Measurements from ENCODE around the gene BRD9. TPM values are rescaled to one million over a fixed set of nuclear protein-coding genes. Genes with fewer than 3 reads are reported as not detected.

Gene BRD9
- total RNA-seq, 1 donor from 2014 or later, result 60.5 TPM

DNA sequence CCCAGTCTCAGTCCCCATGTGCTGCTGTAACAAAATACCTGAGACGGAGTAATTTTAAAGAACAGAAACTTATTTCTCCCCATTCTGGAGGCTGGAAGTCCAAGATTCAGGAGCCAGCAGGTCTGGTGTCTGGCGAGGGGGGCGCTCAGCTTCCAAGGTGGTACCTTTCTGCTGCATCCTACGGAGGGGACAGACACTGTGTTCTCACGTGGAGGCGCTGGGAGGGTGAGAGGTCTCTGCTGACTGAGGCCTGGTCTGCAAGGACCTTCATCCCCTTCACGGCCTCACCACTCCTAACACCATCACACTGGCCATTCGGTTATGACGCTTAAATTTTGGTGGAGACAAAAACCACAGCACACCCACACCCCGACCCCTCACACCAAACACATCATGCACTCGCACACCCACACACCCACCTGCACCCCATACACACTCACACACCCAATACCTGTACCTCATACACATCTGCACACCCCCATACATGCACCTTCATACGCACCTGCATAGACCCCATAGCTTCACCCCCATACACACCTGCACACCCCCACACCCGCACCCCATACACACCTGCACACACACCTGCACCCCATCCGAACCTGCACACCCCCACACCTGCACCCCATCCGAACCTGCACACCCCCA lies 32.0 kb downstream of the BRD9 start:
- H3K36me3 Mint-ChIP-seq, result peaks cover 3% of the 10 kb centered on the region
- TF ChIP-seq, protein P1, sequence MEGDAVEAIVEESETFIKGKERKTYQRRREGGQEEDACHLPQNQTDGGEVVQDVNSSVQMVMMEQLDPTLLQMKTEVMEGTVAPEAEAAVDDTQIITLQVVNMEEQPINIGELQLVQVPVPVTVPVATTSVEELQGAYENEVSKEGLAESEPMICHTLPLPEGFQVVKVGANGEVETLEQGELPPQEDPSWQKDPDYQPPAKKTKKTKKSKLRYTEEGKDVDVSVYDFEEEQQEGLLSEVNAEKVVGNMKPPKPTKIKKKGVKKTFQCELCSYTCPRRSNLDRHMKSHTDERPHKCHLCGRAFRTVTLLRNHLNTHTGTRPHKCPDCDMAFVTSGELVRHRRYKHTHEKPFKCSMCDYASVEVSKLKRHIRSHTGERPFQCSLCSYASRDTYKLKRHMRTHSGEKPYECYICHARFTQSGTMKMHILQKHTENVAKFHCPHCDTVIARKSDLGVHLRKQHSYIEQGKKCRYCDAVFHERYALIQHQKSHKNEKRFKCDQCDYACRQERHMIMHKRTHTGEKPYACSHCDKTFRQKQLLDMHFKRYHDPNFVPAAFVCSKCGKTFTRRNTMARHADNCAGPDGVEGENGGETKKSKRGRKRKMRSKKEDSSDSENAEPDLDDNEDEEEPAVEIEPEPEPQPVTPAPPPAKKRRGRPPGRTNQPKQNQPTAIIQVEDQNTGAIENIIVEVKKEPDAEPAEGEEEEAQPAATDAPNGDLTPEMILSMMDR (IDR thresholded peaks at IDR 0.05; ENCODE audit: unreplicated experiment), result no peak
- no peak for DNase-seq (ENCODE audit: low spot score in 2 of 2, unreplicated experiment in 2 of 2)
- no peak overlapping the region for H3K4me3 Mint-ChIP-seq
- no peak overlapping the region for H3K27ac Mint-ChIP-seq
- no peaks in the 10 kb centered on the region for H3K4me1 Mint-ChIP-seq
- H3K27me3 Mint-ChIP-seq (ENCODE audit: low read depth), result no peaks in the 10 kb centered on the region
- no peaks in the 10 kb centered on the region for H3K9me3 Mint-ChIP-seq

DNA sequence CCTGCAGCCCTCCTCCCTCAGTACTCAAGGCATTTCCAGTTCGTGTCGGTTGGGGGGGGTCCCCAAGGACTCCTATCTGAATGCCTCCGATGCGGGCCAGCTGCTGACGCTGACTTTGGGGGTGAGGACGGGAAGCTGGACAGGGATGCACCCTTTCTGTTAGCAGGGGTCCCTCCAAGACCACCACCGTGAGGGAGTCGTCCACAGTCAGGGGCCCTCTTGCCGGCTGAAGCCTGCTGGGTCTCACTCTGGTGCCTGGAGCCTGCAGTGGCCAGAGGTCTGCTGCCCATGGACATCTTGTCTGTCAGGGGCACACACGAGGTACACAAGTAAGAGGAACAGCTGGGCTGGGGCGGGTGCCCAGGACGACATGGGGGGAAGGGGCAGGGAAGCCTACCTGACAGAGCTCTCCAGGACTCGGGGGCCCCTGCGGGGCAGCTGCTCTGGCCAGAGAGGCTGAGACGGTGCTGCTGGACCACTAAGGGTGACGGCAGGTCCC lies 32.8 kb downstream of the BRD9 start:
- TF ChIP-seq, protein P1 (IDR thresholded peaks at IDR 0.05; ENCODE audit: unreplicated experiment), result no peak
- DNase-seq (ENCODE audit: low spot score in 2 of 2, unreplicated experiment in 2 of 2), result no peak
- H3K27ac Mint-ChIP-seq, result no peak overlapping the region
- no peak overlapping the region for H3K4me3 Mint-ChIP-seq
- H3K27me3 Mint-ChIP-seq (ENCODE audit: low read depth), result no peaks in the 10 kb centered on the region
- no peaks in the 10 kb centered on the region for H3K4me1 Mint-ChIP-seq
- peaks cover 3% of the 10 kb centered on the region for H3K36me3 Mint-ChIP-seq
- no peaks in the 10 kb centered on the region for H3K9me3 Mint-ChIP-seq

DNA sequence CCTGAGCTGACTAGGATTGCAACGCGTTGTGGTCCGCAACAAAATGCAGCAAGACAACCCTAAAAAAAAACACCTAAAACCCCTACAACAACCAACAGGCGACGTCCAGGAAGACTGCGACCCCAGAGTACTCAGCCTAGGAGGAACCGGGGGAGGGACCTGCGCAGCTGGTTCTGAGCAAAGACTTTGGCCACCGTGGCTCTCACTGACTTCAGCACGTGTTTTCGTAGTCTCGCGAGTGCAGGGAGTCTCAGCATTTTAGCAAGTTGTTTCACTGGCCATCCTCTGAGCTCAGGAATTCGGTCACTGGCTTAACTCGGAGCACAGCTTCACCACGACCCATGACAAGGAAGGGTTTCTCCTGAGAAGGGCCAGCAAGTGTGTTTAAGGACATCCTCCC lies 33.2 kb downstream of the BRD9 start:
- peaks cover 3% of the 10 kb centered on the region for H3K36me3 Mint-ChIP-seq
- no peak overlapping the region for H3K27ac Mint-ChIP-seq
- no peak for DNase-seq (ENCODE audit: low spot score in 2 of 2, unreplicated experiment in 2 of 2)

DNA sequence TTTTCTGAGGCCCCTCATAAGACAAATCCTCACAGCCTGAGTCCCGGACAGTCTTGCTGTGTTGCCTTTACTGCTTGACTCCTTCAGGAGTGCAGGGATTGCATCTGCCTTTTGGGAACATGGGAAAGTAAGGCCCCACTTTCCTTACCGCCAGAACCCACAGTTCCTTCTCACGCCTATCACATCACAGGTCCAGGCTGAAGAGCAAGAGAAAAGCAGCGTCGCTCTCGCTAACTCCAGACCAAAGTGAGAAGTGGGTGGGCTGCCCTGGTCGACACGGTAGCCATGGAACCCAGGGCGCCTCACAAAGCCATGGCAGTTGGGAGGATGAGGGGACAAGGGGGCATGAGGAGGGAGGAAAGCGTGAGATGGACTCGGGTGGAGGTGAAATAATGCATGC lies 33.9 kb downstream of the BRD9 start:
- no peaks in the 10 kb centered on the region for H3K36me3 Mint-ChIP-seq
- DNase-seq (ENCODE audit: low spot score in 2 of 2, unreplicated experiment in 2 of 2), result no peak
- H3K27ac Mint-ChIP-seq, result no peak overlapping the region
- no peak overlapping the region for H3K4me3 Mint-ChIP-seq
- no peaks in the 10 kb centered on the region for H3K4me1 Mint-ChIP-seq
- TF ChIP-seq, protein P1 (IDR thresholded peaks at IDR 0.05; ENCODE audit: unreplicated experiment), result no peak
- no peaks in the 10 kb centered on the region for H3K27me3 Mint-ChIP-seq (ENCODE audit: low read depth)
- no peaks in the 10 kb centered on the region for H3K9me3 Mint-ChIP-seq

More for the DNA sequence above, 33.2 kb downstream of the BRD9 start:
- H3K4me3 Mint-ChIP-seq, result no peak overlapping the region
- H3K27me3 Mint-ChIP-seq (ENCODE audit: low read depth), result no peaks in the 10 kb centered on the region
- TF ChIP-seq, protein P1 (IDR thresholded peaks at IDR 0.05; ENCODE audit: unreplicated experiment), result no peak
- no peaks in the 10 kb centered on the region for H3K9me3 Mint-ChIP-seq
- no peaks in the 10 kb centered on the region for H3K4me1 Mint-ChIP-seq

DNA sequence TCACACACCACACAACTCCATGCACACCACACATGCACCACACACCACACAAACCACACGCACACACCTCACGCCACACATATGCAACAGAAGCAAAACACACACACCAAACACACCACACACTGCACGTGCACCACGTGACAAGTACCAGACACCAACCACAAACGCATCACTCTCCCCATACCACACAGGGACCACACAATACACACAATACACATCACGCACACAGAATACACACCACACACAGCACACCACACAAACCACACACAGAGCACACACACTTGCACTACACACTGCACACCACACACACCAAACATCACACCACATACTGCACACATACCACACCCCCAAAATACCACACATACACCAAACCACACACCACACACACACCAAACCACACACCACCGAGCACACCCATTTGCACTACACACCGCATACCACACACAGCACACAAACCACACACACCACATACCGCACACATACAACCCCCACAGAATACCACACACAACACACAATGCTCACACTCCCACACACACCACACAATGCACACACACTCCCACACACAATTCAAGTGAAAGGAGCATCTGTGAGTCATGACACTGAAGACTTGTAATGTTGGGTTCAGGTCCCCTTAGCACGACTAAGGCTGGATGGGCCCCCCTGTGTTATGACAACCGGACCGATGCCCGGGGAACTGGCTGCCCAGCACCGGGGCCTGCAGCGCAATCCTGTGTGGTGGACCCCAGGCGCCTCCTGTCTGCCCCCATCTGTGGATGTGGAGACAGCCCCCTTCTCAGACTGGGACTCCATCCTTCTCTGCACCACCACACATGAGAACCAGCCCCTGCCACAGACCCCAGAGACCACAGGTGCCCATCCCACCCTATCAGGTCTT lies 35.8 kb downstream of the BRD9 start:
- peaks cover 12% of the 10 kb centered on the region for H3K27me3 Mint-ChIP-seq (ENCODE audit: low read depth)
- no peaks in the 10 kb centered on the region for H3K36me3 Mint-ChIP-seq
- H3K9me3 Mint-ChIP-seq, result no peaks in the 10 kb centered on the region
- H3K27ac Mint-ChIP-seq, result no peak overlapping the region
- no peaks in the 10 kb centered on the region for H3K4me1 Mint-ChIP-seq
- DNase-seq (ENCODE audit: low spot score in 2 of 2, unreplicated experiment in 2 of 2), result no peak
- no peak overlapping the region for H3K4me3 Mint-ChIP-seq
- TF ChIP-seq, protein P1 (IDR thresholded peaks at IDR 0.05; ENCODE audit: unreplicated experiment), result no peak

Measured in mesothelial cell of epicardium (in vitro differentiated cells).